Lung (tissue), 12 donors: ENCODE data around the gene OLA1. TPM values are rescaled to one million over a fixed set of nuclear protein-coding genes. Genes with fewer than 3 reads are reported as not detected.

Experiments
- ATAC-seq: fragments of 200-7000 bp; cut with Tn5 transposase; one replicate; pipeline ENCODE4 v1.9.1; 2020; ENCODE audit warnings: moderate number of reproducible peaks; ENCODE audit not compliant: insufficient read depth, low FRiP score
- DNase-seq, 3 donors: peaks; one replicate each; pipeline ENCODE4 v3.0.0-alpha.2; 2013 to 2017
- H3K27ac ChIP-seq, 2 donors: one replicate each; pipeline ENCODE4 v1.5.1; 2013; ENCODE audit warnings: mild to moderate bottlenecking in 2 of 2, moderate library complexity in 2 of 2, control low read depth in 1 of 2, inconsistent platforms in 1 of 2, low read depth in 1 of 2, low read length in 1 of 2
- H3K27me3 ChIP-seq, 3 donors: one replicate each; pipeline ENCODE4 v1.5.1; 2013; ENCODE audit warnings: low read length in 2 of 3; ENCODE audit not compliant: control insufficient read depth in 3 of 3, insufficient read depth in 3 of 3
- H3K36me3 ChIP-seq, 4 donors: one replicate each; pipeline ENCODE4 v1.5.1; 2013; ENCODE audit warnings: low read length in 4 of 4, mild to moderate bottlenecking in 1 of 4, moderate library complexity in 1 of 4; ENCODE audit not compliant: control insufficient read depth in 4 of 4, insufficient read depth in 4 of 4
- H3K4me1 ChIP-seq, 5 donors: one replicate each; pipeline ENCODE4 v1.5.1; 2013; ENCODE audit warnings: low read length in 5 of 5, mild to moderate bottlenecking in 2 of 5, moderate library complexity in 1 of 5; ENCODE audit not compliant: control insufficient read depth in 5 of 5, insufficient read depth in 5 of 5
- H3K4me3 ChIP-seq: one replicate; pipeline ENCODE4 v1.5.1; 2013; ENCODE audit warnings: mild to moderate bottlenecking, control low read depth, moderate library complexity
- H3K9ac ChIP-seq, 2 donors: one replicate each; pipeline ENCODE4 v1.5.1; 2013; ENCODE audit warnings: low read length in 2 of 2, control low read depth in 1 of 2; ENCODE audit not compliant: insufficient read depth in 1 of 2
- H3K9me3 ChIP-seq, 4 donors: one replicate each; pipeline ENCODE4 v1.5.1; 2013; ENCODE audit warnings: low read length in 3 of 4, mild to moderate bottlenecking in 1 of 4, moderate library complexity in 1 of 4; ENCODE audit not compliant: control insufficient read depth in 4 of 4, insufficient read depth in 3 of 4
- CTCF ChIP-seq: IDR thresholded peaks from 2 replicates; pipeline ENCODE4 v1.5.1; 2012; ENCODE audit warnings: mild to moderate bottlenecking; ENCODE audit errors: control extremely low read depth, extremely low read depth
- WGBS, 2 donors: extraction: QIAGEN DNeasy Blood & Tissue Kit; methylation state at CpG; one replicate each; pipeline ENCODE4 v1.1.7; 2013; 5-methylcytosine and 5-hydroxymethylcytosine counted together
- polyA plus RNA-seq, 2 donors: library from polyadenylated mRNA; stranded (reverse); fragments of 200-250 nt; gene quantifications; one replicate each; pipeline ENCODE4 v1.2.1, GENCODE V29; 2013
- total RNA-seq, 2 donors: library from RNA; depleted of rRNA in 1 of 2; stranded (reverse); fragments of >200 nt in 1 of 2; gene quantifications; one replicate each; pipeline ENCODE4 v1.2.1, GENCODE V29; 2014 to 2021
- donor health status: control.
- donor health status: control.
- donor health status: Bipolar disorder and iron deficiency.
- donor health status: healthy.
- donor health status: DM: yes; HTN: yes; CAD: no.

OLA1 gene
- total and polyA plus RNA-seq, 4 donors, result 49.8 to 71.4 (median 53.4) TPM

- no peak for DNase-seq
- peaks cover 0 to 16% (median 1%) of the 10 kb centered on the region in 4 donors for H3K36me3 ChIP-seq
- TF ChIP-seq CTCF, result no peak
- H3K27me3 ChIP-seq, result no peaks in the 10 kb centered on the region
- no peak overlapping the region for H3K9ac ChIP-seq
- peaks cover 0 to 3% (median under 1%) of the 10 kb centered on the region in 4 donors for H3K9me3 ChIP-seq
- no peak overlapping the region for H3K4me3 ChIP-seq
- no peak for ATAC-seq
- H3K4me1 ChIP-seq, result no peaks in the 10 kb centered on the region
- 87 to 98% methylated on average over 5 of the region's 5 CpGs for WGBS, 2 donors
- no peak overlapping the region for H3K27ac ChIP-seq
Observed at GRCh38 chr2:174172802-174173355, 75.5 kb downstream of the OLA1 start.

- Histone ChIP-seq H3K9ac (no peak overlapping the region), H3K4me3 (no peak overlapping the region), H3K27ac (no peak overlapping the region), H3K9me3 (peaks cover 0 to 3% (median under 1%) of the 10 kb centered on the region in 4 donors), H3K36me3 (peaks cover 0 to 16% (median 1%) of the 10 kb centered on the region in 4 donors), H3K4me1 (no peaks in the 10 kb centered on the region), H3K27me3 (no peaks in the 10 kb centered on the region)
- DNase-seq (no peak), ATAC-seq (no peak)
- no peak for TF ChIP-seq CTCF
- WGBS, 2 donors, result 96 to 98% methylated on average over 23 of the region's 23 CpGs
Observed at GRCh38 chr2:174171686-174172445, 76.5 kb downstream of the OLA1 start.

DNA sequence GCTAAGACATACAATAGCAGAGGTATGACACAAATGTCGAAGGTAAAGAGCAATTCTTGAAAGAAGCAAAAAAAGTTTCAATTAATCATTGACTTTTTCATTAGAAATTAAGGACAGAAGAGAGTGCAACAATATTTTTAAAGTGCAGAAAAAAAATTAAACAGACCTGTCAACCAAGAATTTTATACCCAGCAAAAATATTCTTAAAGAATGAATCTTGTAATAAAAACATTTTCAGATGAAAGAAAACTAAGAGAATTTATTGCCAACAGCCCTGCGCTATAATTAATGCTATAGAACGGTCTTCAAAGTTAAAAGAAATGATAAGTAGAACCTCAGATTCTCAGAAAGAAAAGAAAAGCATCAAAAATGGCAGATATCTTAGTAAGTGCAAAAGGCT is 79.0 kb downstream of the OLA1 start:
- H3K9ac ChIP-seq, result no peak overlapping the region
- TF ChIP-seq CTCF, result no peak
- DNase-seq, result no peak
- no peaks in the 10 kb centered on the region for H3K27me3 ChIP-seq
- H3K36me3 ChIP-seq, result peaks cover 0 to 10% (median 1%) of the 10 kb centered on the region in 4 donors
- WGBS, 2 donors, result 97 to 99% methylated on average over 3 of the region's 3 CpGs
- peaks cover 0 to 3% (median 0%) of the 10 kb centered on the region in 5 donors for H3K4me1 ChIP-seq
- H3K9me3 ChIP-seq, result peaks cover 0 to 3% (median under 1%) of the 10 kb centered on the region in 4 donors
- H3K4me3 ChIP-seq, result no peak overlapping the region
- no peak overlapping the region for H3K27ac ChIP-seq
- ATAC-seq, result no peak
